Prostate gland (tissue), 1 donor: ENCODE measurements around the gene INTS2.

ENCODE experiments used
- POLR2A ChIP-seq: fragments of 450-650 bp; IDR thresholded peaks from one replicate; pipeline ENCODE4 v1.6.1; 2016; ENCODE audit warnings: antibody characterized with exemption, mild to moderate bottlenecking
- POLR2AphosphoS5 ChIP-seq: sonication (generic); formaldehyde crosslinking; IDR thresholded peaks from one replicate; pipeline ENCODE4 v1.6.1; 2017; ENCODE audit warnings: antibody characterized with exemption

DNA sequence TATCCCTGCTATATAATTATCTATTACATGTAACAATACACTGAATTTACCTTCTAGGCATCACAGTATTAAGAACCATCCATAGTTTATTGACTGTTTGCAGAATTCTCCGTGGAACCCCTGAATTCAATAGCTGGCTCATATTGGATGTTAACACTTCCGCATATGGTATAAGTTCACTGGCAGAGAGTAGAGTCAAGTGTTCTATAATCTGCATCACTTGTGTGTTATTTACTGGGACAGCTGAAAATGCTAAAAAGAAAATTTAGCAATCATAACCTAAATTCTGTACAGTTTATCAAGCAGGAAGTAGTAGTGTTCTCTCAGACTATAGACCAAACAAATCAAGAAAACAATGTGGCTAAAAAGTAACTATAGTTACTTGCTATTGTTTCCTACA, 49.9 kb downstream of the INTS2 start:
- TF ChIP-seq POLR2AphosphoS5, result no peak
- no peak for TF ChIP-seq POLR2A
